HG03520 (cell line): Measurements from ENCODE around the gene CD300C.
"Not testable (repeated sequence)": the region's sequence is repeated elsewhere in the genome, so short reads cannot be mapped to it uniquely, and the experiment has no call there.

ENCODE experiments used
- ATAC-seq: cut with Tn5 transposase; IDR thresholded peaks from one replicate; pipeline ENCODE4 v1.9.1; 2021; ENCODE audit warnings: mild to moderate bottlenecking, moderate library complexity; ENCODE audit not compliant: unreplicated experiment

The CD300C gene

GRCh38 chr17:74536890-74537289 is 9.0 kb downstream of the CD300C start:
- no peak for ATAC-seq

- ATAC-seq: no peak
Observed at GRCh38 chr17:74532115-74532514, 13.8 kb downstream of the CD300C start.

- ATAC-seq: no peak
Observed at GRCh38 chr17:74531231-74531761, 14.6 kb downstream of the CD300C start, which contains the start of gene CD300LB. Gene CD300LB (minus strand): TSS chr17:74531475. CDS start chr17:74531350, 125 bp downstream.

- ATAC-seq: no peak
Observed at GRCh38 chr17:74530831-74531150, 15.1 kb downstream of the CD300C start.

- ATAC-seq: no peak
Observed at GRCh38 chr17:74529243-74529642, 16.7 kb downstream of the CD300C start.

- ATAC-seq: peak; percentile 75
Observed at GRCh38 chr17:74528491-74529199, 17.3 kb downstream of the CD300C start.

GRCh38 chr17:74527756-74528155 is 18.2 kb downstream of the CD300C start:
- ATAC-seq: no peak

- ATAC-seq: no peak
Observed at GRCh38 chr17:74527081-74527480, 18.8 kb downstream of the CD300C start.

- ATAC-seq: no peak
Observed at GRCh38 chr17:74526681-74527080, 19.2 kb downstream of the CD300C start.

GRCh38 chr17:74525781-74526288 is 20.1 kb downstream of the CD300C start:
- ATAC-seq: no peak

GRCh38 chr17:74525465-74525725 is 20.5 kb downstream of the CD300C start:
- ATAC-seq: no peak

GRCh38 chr17:74524653-74525464 is 21.1 kb downstream of the CD300C start:
- ATAC-seq: no peak

GRCh38 chr17:74523308-74523707 is 22.6 kb downstream of the CD300C start:
- ATAC-seq: no peak

GRCh38 chr17:74522381-74523105 is 23.4 kb downstream of the CD300C start:
- ATAC-seq: no peak

GRCh38 chr17:74521701-74522201 is 24.2 kb downstream of the CD300C start:
- no peak for ATAC-seq

GRCh38 chr17:74520790-74521480 is 25.0 kb downstream of the CD300C start:
- ATAC-seq: no peak

GRCh38 chr17:74520016-74520434 is 25.9 kb downstream of the CD300C start:
- ATAC-seq: no peak

- ATAC-seq: not testable (repeated sequence)
Observed at GRCh38 chr17:74518413-74518981, 27.4 kb downstream of the CD300C start.

- no peak for ATAC-seq
Observed at GRCh38 chr17:74516561-74517328, 29.2 kb downstream of the CD300C start.
